GM19324 (cell line): ENCODE results near the gene SETD5.
"Not testable (repeated sequence)": the region's sequence is repeated elsewhere in the genome, so short reads cannot be mapped to it uniquely, and the experiment has no call there.

Experiments used
- ATAC-seq: cut with Tn5 transposase; IDR thresholded peaks from one replicate; pipeline ENCODE4 v1.9.1; 2021; ENCODE audit warnings: mild to moderate bottlenecking, moderate library complexity; ENCODE audit not compliant: unreplicated experiment, low FRiP score

Gene SETD5

DNA sequence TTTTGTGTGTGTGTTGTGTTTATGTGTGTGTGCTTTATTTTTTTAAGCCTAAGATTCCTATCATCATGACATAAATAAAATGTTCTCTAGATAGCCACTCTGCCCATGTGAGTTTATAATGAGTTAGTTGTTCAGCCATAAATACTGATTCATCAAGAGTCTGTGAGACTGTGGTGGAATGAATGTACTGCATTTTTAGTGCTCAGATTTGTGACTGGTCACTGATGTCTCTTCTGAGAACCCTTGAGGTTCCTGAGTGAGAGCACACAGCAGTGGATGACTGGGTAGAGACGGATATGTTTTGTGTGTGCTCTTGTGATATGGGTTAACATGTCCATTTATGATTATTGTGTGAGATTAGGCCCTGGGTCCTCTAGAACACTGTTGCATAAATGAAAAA is 51.2 kb downstream of the SETD5 start:
- ATAC-seq, result no peak

GRCh38 chr3:9450126-9450525 is 52.7 kb downstream of the SETD5 start:
- no peak for ATAC-seq

DNA sequence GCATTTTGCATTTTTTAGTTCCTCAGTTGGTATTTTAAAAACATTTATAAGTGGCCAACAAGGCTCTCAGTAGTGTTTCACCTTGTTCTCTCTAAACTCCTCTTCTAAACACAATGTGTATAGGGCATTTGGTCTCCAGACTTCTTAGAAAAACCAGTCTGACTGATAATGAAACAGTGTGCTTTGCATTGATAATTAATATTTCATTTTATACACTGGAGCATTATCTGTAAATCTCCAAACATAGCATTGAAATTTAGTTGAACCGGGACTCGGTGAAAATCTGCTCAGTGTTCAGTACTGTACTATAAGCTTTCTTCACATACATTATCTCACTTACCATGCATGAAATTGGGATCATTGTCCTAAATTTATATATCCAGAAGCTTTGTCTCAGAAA is 53.6 kb downstream of the SETD5 start:
- ATAC-seq, result no peak

DNA sequence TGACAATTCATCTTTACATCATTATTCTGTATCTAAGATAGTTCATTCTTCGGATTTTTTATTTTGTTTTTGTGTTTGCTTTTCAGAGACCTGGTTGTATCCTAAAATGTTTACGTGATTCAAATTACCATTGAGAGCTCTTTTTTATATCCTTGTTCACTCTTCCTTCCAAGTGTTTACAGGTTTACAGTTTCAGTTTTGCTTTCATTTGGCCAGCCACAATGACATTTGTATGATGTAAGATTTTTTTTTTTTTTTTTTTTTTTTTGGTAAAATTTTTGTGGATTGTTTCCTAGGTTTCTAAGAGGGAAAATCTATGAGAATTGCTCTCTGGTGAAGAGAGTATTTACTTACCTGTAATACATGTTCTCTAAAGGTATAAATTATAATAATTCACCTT is 55.0 kb downstream of the SETD5 start:
- no peak for ATAC-seq

- ATAC-seq, result no peak
Measured at GRCh38 chr3:9455596-9456131, 58.2 kb downstream of the SETD5 start.

GRCh38 chr3:9467451-9467850 is 70.0 kb downstream of the SETD5 start:
- ATAC-seq, result no peak

- no peak for ATAC-seq
Measured at GRCh38 chr3:9468460-9468859, 71.0 kb downstream of the SETD5 start.

- no peak for ATAC-seq
Measured at GRCh38 chr3:9469986-9470385, 72.6 kb downstream of the SETD5 start.

- ATAC-seq, result no peak
Measured at GRCh38 chr3:9473496-9474065, 76.2 kb downstream of the SETD5 start.

DNA sequence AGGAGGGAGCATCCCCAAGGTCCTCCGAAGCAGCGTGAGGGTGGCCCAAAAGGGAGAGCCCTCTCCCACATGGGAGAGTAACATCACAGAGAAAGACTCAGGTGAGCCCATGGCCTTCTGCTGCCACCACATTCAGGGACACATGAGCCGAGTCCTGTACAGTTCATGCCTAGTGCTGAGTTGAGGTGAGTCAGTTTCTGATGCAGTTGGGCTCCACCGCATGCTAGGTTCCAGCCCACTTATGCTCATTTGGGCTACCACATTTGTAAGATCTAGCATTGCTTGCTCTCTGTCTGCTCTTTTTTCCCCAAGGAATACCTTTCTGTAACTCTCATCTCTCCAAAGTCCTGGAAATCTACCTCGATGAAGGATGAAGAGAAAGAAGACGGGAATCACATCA is 77.1 kb downstream of the SETD5 start:
- ATAC-seq, result no peak

DNA sequence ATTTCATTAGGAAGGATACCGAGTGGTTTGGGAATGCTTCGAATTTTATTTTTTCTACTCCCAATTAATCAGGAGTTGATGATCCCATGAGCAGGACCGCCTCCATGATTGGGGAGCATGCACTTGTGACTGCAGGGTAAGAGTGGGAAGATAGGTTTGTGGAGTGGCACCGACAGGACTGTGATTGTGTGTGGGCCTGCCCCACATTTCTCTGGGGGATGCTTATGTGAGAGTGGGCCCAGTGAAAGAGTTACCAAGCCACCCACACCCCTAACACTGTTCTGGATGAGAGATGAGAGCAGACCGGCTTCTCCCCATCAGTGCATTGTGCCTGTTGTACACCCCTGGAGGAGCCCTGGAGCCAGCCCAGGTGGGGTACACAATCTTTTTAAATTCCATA is 79.5 kb downstream of the SETD5 start:
- ATAC-seq, result no peak

- no peak for ATAC-seq
Measured at GRCh38 chr3:9480265-9480664, 82.8 kb downstream of the SETD5 start.

DNA sequence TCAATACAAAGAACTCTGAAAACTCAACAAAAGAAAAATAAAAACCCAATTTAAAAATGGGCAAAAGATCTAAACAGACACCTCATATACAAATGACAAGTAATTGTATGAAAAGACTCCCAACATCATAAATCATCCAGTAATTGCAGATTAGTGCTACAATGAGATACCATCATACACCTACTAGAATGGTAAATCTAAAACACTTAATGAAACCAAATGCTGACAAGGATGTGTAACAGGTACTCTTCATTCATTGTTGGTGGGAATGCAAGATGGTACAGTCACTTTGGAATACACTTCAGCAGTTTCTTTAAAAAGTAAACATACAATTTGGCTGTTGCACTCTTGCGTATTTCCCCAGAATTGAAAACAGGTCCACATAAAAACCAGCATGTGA is 87.8 kb downstream of the SETD5 start:
- ATAC-seq, result no peak

DNA sequence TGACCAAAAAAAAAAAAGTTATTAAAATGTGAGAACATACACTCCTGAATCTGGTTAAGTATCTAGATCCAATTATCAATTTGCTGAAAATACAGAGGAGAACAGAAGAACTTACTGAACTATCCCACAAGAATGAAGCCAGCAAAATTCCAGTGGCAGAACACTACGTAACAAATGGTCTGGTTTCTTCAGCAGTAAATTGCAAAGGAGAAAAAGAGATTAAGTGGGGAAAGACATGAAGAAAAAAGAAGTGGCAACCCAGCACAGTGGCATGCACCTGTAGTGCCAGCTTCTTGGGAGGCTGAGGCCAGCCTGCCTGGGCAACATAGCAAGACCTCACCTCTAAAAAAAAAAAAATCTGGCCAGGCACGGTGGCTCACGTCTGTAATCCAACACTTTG is 94.1 kb downstream of the SETD5 start:
- ATAC-seq, result no peak

- ATAC-seq, result not testable (repeated sequence)
Measured at GRCh38 chr3:9494036-9494435, 96.6 kb downstream of the SETD5 start.

DNA sequence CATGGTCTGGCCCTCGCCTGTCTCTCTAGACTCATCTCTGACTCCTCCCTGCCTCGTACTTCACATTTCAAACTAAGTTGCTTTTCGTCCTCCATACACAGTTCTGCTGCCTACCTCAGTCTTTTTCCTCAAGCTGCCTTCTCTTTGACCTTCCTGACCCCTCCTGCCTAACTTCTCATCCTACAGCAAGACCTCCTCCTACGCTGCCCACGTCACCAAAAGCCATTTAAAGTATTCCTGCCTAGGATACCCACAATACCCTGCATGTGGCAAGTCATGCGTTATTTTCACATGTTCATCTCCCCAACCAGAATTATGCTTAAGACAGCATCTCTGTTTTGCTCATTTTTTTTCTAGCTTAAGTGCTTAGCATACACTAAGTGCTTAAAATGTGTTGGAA is 99.5 kb downstream of the SETD5 start:
- ATAC-seq, result no peak

DNA sequence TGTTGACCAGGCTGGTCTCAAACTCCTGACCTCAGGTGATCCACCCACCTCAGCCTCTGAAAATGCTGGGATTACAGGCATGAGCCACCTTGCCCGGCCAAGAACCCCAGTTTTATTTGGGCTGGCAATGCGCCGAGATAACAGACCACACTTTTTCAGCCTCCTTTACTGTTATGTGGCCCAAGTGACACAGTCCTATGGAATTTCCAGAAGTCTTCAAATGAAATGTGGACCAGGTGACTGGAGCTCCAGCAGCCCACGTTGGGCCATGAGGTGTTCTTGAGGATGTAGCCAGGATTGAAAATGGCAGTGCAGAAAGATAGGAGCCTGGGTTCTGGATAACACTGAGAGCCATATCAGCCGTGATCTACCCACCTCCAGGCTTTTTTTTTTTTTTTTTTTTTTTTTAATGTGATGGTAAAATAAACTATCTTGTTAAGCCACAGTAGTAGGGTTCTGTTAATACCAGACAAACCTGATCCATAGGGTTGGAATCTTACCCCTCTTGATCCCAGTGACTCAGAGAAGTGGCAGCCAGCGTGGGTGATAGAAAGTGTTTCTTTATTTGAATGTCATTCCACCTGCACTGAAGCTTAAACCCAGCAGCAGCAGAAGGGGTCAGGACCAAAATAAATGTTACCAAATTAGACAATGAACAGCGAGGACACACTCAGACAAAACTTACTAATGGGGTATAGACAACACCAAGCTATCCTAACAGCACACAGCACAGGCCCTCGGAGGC is 100.6 kb downstream of the SETD5 start:
- ATAC-seq, result no peak

GRCh38 chr3:9498781-9499180 is 101.4 kb downstream of the SETD5 start:
- no peak for ATAC-seq

DNA sequence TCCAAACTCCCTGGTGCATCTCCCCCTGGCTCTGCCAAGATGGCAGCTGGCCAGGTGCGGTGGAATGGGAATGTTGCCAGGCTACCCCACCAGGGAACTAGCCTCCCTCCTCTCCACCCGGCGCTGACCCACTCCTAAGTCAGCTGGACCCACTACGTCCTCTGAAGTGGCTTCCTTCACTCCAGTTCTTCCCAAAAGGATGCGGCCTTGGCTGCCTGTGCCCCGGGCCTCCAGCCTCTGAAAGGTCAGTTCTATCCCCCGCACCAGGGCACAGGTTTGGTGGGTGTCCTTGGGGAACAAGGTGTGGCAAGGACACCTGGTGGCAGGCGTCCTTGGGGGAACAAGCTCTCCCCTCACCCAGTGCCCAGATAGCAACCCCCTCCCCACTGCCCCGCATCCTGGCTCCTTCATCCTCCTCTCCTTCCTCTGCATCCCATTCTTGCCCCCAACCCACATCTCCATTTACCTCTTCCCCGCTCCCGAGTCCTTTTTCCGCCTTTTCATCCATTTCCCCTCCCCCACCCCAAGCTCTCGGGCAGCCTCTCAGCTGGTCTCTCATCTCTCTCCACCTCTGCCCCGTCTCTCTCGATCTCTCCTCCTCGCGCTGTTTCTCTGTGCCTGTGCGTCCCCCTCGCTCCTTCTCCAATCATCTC is 102.2 kb downstream of the SETD5 start:
- ATAC-seq, result no peak

- no peak for ATAC-seq
Measured at GRCh38 chr3:9500108-9501050, 103.0 kb downstream of the SETD5 start.

DNA sequence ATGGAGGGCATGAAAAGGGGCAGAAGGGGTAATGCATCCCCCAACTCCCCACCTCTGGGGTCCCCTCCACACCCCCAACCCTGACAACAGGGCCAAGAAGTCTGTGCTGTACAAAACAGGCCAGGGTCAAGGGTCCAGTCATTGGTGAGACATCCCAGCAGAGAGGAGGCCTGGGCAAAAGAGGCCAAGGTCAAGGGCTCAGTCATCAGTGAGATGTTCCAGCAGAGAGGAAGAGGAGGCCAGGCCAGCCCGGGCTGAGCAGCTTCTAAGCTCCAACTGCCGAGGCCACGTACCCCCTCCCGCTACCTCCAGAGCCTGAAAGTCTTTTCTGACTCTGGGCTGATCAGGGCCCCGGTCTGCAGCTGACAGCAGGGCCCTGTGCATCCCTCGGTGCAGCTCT is 103.8 kb downstream of the SETD5 start:
- no peak for ATAC-seq
